Keratinocyte (primary cell): ENCODE results near the gene DSE. TPM values are rescaled to one million over a fixed set of nuclear protein-coding genes. Genes with fewer than 3 reads are reported as not detected.
A peak's percentile ranks its signal among the peaks of the same experiment; 100 is the strongest.

Source experiments
- DNase-seq: peaks from one replicate; pipeline ENCODE4 v3.0.0-alpha.2; 2011; ENCODE audit warnings: low read depth, missing footprints, low spot score
- FAIRE-seq: peaks from 2 replicates; lab custom pipeline; 2011; peaks lifted over from hg19 to GRCh38; lab: Jason Lieb, UNC
- H2AFZ ChIP-seq: 2 replicates; pipeline ENCODE4 v1.6.0; 2012; ENCODE audit warnings: low read length, control low read depth, inconsistent platforms; ENCODE audit not compliant: control insufficient read depth
- H3K27ac ChIP-seq: 2 replicates; pipeline ENCODE4 v1.5.1; 2011; ENCODE audit warnings: low read length; ENCODE audit not compliant: control insufficient read depth, insufficient read depth
- H3K27me3 ChIP-seq: 3 replicates; pipeline ENCODE4 v1.6.0; 2011; ENCODE audit warnings: low read length; ENCODE audit not compliant: control insufficient read depth, insufficient read depth; ENCODE audit errors: extremely low read depth
- H3K36me3 ChIP-seq, 2 experiments: 2 replicates in 1 of 2; 3 replicates in 1 of 2; pipeline ENCODE4 v1.5.1; 2011; ENCODE audit warnings: low read length in 2 of 2, mild to moderate bottlenecking in 1 of 2; ENCODE audit not compliant: control insufficient read depth in 2 of 2, insufficient read depth in 2 of 2; ENCODE audit errors: extremely low read depth in 1 of 2
- H3K4me1 ChIP-seq: 3 replicates; pipeline ENCODE4 v1.5.1; 2011; ENCODE audit warnings: low read length; ENCODE audit not compliant: control insufficient read depth, insufficient read depth; ENCODE audit errors: extremely low read depth
- H3K4me2 ChIP-seq: 3 replicates; pipeline ENCODE4 v1.6.0; 2011; ENCODE audit warnings: low read depth, low read length; ENCODE audit not compliant: control insufficient read depth, insufficient read depth; ENCODE audit errors: extremely low read depth
- H3K4me3 ChIP-seq, 3 experiments: fragments of 200-600 bp in 1 of 3; sonication (generic) in 1 of 3; 2 replicates in 2 of 3; 3 replicates in 1 of 3; pipeline ENCODE4 v1.5.1; 2011 to 2016; ENCODE audit warnings: low read length in 3 of 3, mild to moderate bottlenecking in 3 of 3, control low read depth in 2 of 3, inconsistent platforms in 1 of 3, low read depth in 1 of 3, mixed read lengths in 1 of 3, mixed run types in 1 of 3, moderate library complexity in 1 of 3; ENCODE audit not compliant: control insufficient read depth in 2 of 3, insufficient read depth in 2 of 3; ENCODE audit errors: extremely low read depth in 1 of 3
- H3K79me2 ChIP-seq: 2 replicates; pipeline ENCODE4 v1.6.0; 2012; ENCODE audit warnings: low read length; ENCODE audit not compliant: control insufficient read depth, insufficient read depth
- H3K9ac ChIP-seq: 3 replicates; pipeline ENCODE4 v1.6.0; 2011; ENCODE audit warnings: low read length; ENCODE audit not compliant: control insufficient read depth, insufficient read depth; ENCODE audit errors: extremely low read depth
- H3K9me1 ChIP-seq: 3 replicates; pipeline ENCODE4 v1.6.0; 2011; ENCODE audit warnings: low read length; ENCODE audit not compliant: control insufficient read depth, insufficient read depth; ENCODE audit errors: extremely low read depth
- H3K9me3 ChIP-seq: 2 replicates; pipeline ENCODE4 v1.5.1; 2012; ENCODE audit warnings: low read depth, low read length; ENCODE audit not compliant: control insufficient read depth
- H4K20me1 ChIP-seq: 3 replicates; pipeline ENCODE4 v1.6.0; 2011; ENCODE audit warnings: low read length; ENCODE audit not compliant: control insufficient read depth, insufficient read depth; ENCODE audit errors: extremely low read depth
- CTCF ChIP-seq, 3 experiments: IDR thresholded peaks in 1 of 3; conservative IDR thresholded peaks in 1 of 3; optimal IDR thresholded peaks in 1 of 3; 2 replicates in 2 of 3; 3 replicates in 1 of 3; pipeline versions ENCODE3 to v1.5.1; 2011; ENCODE audit warnings: low read length in 3 of 3, mild to moderate bottlenecking in 3 of 3, moderate library complexity in 2 of 3, control low read depth in 1 of 3, inconsistent platforms in 1 of 3; ENCODE audit not compliant: insufficient read depth in 2 of 3; ENCODE audit errors: extremely low read depth in 1 of 3
- EZH2 ChIP-seq: IDR thresholded peaks from one replicate; pipeline ENCODE4 v1.6.1; 2012; ENCODE audit warnings: inconsistent platforms, mild to moderate bottlenecking, low read length, moderate library complexity
- dilution Hi-C: fragments of 300-500 bp; cut with MboI; formaldehyde crosslinking; loops from one replicate; pipeline ENCODE4 v1.7.0; 2020; ENCODE audit warnings: low sequenced_read_pairs; ENCODE audit not compliant: extremely low pct_ligation_motif_present
- polyA plus RNA-seq, 5 experiments: library from polyadenylated mRNA; depleted of rRNA in 3 of 5; stranded (reverse) in 3 of 5; stranded (forward) in 1 of 5; unstranded in 1 of 5; fragments of >200 nt; gene quantifications; 1 replicate in 1 of 5; 2 replicates in 3 of 5; 3 replicates in 1 of 5; pipeline versions ENCODE4 v1.2.1 to v1.2.3, GENCODE V29; 2011 to 2012; ENCODE audit warnings: missing spikeins in 2 of 5, low read depth in 1 of 5, low replicate concordance in 1 of 5

DSE gene
- polyA plus RNA-seq, 1 donor (not counting 4 experiments of a cell fraction or from before 2014, with no cell fraction given): 99.7 TPM

GRCh38 chr6:116374586-116374985 lies 3.8 kb downstream of the DSE start:
- TF ChIP-seq EZH2 (no peak), CTCF (optimal IDR thresholded peaks at IDR 0.05 in 1 of 3, IDR thresholded peaks at IDR 0.05 in 1 of 3, conservative IDR thresholded peaks at IDR 0.05 in 1 of 3; ENCODE audit: extremely low read depth in 1 of 3, insufficient read depth in 2 of 3, low read length in 3 of 3) (no peak)
- Histone ChIP-seq H3K4me3 (peak overlapping the region; percentile 1 to 72 (median 57)), H3K4me1 (peaks cover 63% of the 10 kb centered on the region), H3K79me2 (peaks cover 77% of the 10 kb centered on the region), H3K36me3 (peaks cover 0 to 6% of the 10 kb centered on the region in 2 experiments), H3K9ac (peak overlapping the region; percentile 68), H3K9me1 (no peaks in the 10 kb centered on the region), H3K27me3 (no peaks in the 10 kb centered on the region), H3K9me3 (no peaks in the 10 kb centered on the region), H3K27ac (peak overlapping the region; percentile 98), H3K4me2 (peak overlapping the region; percentile 91), H4K20me1 (no peaks in the 10 kb centered on the region), H2AFZ (no peak overlapping the region)
- dilution Hi-C loops: no loop called here
- no peak for FAIRE-seq
- DNase-seq: no peak

- H3K4me1 ChIP-seq: peaks cover 64% of the 10 kb centered on the region
Measured at GRCh38 chr6:116375262-116375661, 4.5 kb downstream of the DSE start.

More at GRCh38 chr6:116375262-116375661, 4.5 kb downstream of the DSE start:
- peaks cover 79% of the 10 kb centered on the region for H3K79me2 ChIP-seq
- peak overlapping the region; percentile 98 for H3K27ac ChIP-seq
- H2AFZ ChIP-seq: no peak overlapping the region
- no peaks in the 10 kb centered on the region for H3K9me3 ChIP-seq
- H4K20me1 ChIP-seq: no peaks in the 10 kb centered on the region
- TF ChIP-seq CTCF (optimal IDR thresholded peaks at IDR 0.05 in 1 of 3, IDR thresholded peaks at IDR 0.05 in 1 of 3, conservative IDR thresholded peaks at IDR 0.05 in 1 of 3; ENCODE audit: extremely low read depth in 1 of 3, insufficient read depth in 2 of 3, low read length in 3 of 3) (no peak), EZH2 (no peak)
- peaks cover 0 to 6% of the 10 kb centered on the region in 2 experiments for H3K36me3 ChIP-seq
- no peak overlapping the region for H3K4me3 ChIP-seq
- no peak overlapping the region for H3K9ac ChIP-seq
- H3K4me2 ChIP-seq: peak overlapping the region; percentile 91
- FAIRE-seq (no peak), DNase-seq (no peak)
- H3K9me1 ChIP-seq: no peaks in the 10 kb centered on the region
- no peaks in the 10 kb centered on the region for H3K27me3 ChIP-seq
- dilution Hi-C loops: no loop called here
